ENCODE results near the gene CCDC27.

- TF ChIP-seq CTCF (IDR thresholded peaks at IDR 0.05) (no peak), POLR2AphosphoS5 (IDR thresholded peaks at IDR 0.05) (no peak), POLR2A (IDR thresholded peaks at IDR 0.05) (no peak), EP300 (IDR thresholded peaks at IDR 0.05) (no peak)
These were observed 51.8 kb downstream of the CCDC27 start for GRCh38 chr1:3803905-3804626.
